ENCODE results near the gene KPTN. TPM values are rescaled to one million over a fixed set of nuclear protein-coding genes. Genes with fewer than 3 reads are reported as not detected.

KPTN gene
- total RNA-seq, 1 donor from 2014 or later, result 8.7 TPM

DNA sequence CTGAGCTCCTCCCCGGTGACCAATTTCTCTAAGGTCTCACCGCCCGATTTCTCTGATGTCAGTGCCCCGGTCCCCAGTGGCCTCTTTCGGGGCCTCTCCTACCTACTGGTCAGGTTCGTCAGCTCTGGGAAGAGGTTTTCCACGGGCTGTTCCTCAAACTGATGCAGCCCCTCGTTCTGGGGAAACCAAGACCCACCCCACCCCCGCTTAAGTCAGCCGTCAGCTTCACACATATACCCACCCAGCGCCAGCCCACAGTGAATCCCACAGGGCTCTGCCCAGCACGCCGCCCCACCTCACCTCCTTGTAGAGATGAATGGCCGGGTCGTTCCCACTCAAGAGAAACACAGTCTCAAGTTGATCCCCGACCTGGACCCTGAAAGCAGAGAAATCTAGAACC is 3.4 kb downstream of the KPTN start:
- H3K4me1 Mint-ChIP-seq, result peaks cover 22% of the 10 kb centered on the region
- H3K36me3 Mint-ChIP-seq (ENCODE audit: low read depth), result peaks cover 8% of the 10 kb centered on the region
- no peak overlapping the region for H3K27ac Mint-ChIP-seq
- no peak overlapping the region for H3K4me3 Mint-ChIP-seq
- intact Hi-C loops (cut with micrococcal nuclease), result loop anchor here (5.0 kb wide), 1 partner anchor 193 kb away; no protein-coding TSS in a partner anchor
- TF ChIP-seq, protein P1, sequence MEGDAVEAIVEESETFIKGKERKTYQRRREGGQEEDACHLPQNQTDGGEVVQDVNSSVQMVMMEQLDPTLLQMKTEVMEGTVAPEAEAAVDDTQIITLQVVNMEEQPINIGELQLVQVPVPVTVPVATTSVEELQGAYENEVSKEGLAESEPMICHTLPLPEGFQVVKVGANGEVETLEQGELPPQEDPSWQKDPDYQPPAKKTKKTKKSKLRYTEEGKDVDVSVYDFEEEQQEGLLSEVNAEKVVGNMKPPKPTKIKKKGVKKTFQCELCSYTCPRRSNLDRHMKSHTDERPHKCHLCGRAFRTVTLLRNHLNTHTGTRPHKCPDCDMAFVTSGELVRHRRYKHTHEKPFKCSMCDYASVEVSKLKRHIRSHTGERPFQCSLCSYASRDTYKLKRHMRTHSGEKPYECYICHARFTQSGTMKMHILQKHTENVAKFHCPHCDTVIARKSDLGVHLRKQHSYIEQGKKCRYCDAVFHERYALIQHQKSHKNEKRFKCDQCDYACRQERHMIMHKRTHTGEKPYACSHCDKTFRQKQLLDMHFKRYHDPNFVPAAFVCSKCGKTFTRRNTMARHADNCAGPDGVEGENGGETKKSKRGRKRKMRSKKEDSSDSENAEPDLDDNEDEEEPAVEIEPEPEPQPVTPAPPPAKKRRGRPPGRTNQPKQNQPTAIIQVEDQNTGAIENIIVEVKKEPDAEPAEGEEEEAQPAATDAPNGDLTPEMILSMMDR (IDR thresholded peaks at IDR 0.05), result no peak
- H3K27me3 Mint-ChIP-seq, result no peaks in the 10 kb centered on the region
- ChIA-PET CTCF (no interaction called here), POLR2A (no interaction called here)
- DNase-seq (no peak), ATAC-seq (ENCODE audit: low read depth) (no peak)
- no peaks in the 10 kb centered on the region for H3K9me3 Mint-ChIP-seq

DNA sequence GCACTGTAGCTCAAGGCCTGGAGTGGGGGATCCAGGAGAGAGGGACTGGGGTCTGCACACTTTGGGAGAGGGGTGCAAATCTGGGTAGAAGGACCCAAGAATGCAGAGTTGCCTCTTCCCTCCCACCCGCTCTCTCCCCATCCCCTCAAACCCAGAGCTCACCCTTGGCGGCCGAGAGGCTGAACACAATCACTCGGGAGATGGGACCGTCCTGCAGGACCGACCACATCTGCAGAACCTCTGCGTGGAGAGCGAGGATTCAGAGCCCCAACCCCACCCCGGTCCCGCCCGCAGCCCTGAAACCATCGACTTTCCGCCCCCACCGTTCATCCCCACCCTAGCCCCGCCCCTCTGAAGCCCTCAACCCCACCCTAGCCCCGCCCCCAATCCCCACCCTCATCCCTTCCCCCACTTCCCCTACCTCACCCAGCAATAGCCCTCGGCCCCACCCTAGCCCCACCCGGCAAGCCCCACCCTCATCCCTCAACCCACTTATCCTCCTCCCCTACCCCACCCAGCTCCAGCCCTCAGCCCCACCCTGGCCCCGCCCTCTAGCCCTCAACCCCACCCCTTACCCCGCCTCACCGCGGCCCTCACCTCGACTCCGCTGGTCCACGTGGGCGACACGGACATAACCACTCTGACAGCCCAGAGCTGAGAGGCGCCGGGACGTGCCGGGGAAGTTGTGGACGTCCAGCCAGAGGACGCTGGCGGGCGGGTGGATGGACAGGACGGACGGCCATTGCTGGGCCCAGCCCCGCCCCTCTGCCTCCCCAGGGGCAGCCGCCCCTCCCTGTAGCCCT is 4.1 kb downstream of the KPTN start:
- H3K4me1 Mint-ChIP-seq, result peaks cover 15% of the 10 kb centered on the region
- TF ChIP-seq, protein P1 (IDR thresholded peaks at IDR 0.05), result no peak
- H3K4me3 Mint-ChIP-seq, result no peak overlapping the region
- DNase-seq, result no peak
- H3K27me3 Mint-ChIP-seq, result no peaks in the 10 kb centered on the region
- POLR2A ChIA-PET, result no interaction called here
- H3K9me3 Mint-ChIP-seq, result no peaks in the 10 kb centered on the region
- intact Hi-C loops (cut with micrococcal nuclease), result loop anchor here (5.0 kb wide), 1 partner anchor 193 kb away; no protein-coding TSS in a partner anchor
- H3K36me3 Mint-ChIP-seq (ENCODE audit: low read depth), result peaks cover 5% of the 10 kb centered on the region
- ATAC-seq (ENCODE audit: low read depth), result no peak
- CTCF ChIA-PET, result no interaction called here
- H3K27ac Mint-ChIP-seq, result no peak overlapping the region

DNA sequence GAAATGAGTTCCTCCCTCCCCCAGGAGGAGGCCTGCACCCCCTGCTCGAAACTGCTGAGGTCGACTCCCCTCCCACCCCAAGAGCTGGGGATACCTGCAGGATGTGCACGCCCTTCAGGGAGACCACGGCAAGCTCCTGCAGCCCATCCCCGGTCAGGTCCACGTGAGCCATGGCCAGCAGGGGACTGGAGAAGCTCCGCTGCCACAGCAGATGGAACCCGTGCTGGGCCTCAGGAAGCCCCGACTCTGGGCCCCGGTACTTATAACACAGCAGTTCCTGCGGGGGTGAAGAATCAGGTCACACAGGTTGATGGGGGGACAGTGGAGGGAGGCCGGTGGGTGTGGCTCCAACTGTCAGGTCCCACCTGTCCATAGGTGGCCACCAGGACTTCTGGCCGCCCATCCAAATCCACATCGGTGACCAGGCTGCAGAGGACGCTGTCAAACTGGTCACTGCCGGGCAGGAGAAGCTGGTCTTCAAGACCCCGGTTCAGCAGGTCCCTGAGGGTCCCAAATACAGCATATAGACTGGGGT is 7.5 kb downstream of the KPTN start:
- Mint-ChIP-seq H3K36me3 (ENCODE audit: low read depth) (no peaks in the 10 kb centered on the region), H3K4me3 (no peak overlapping the region), H3K4me1 (peaks cover 5% of the 10 kb centered on the region), H3K9me3 (no peaks in the 10 kb centered on the region), H3K27me3 (peaks cover 6% of the 10 kb centered on the region), H3K27ac (no peak overlapping the region)
- DNase-seq, result no peak
- TF ChIP-seq, protein P1 (IDR thresholded peaks at IDR 0.05), result no peak
- CTCF ChIA-PET, result no interaction called here
- POLR2A ChIA-PET, result interaction anchor here (1.0 kb wide), 1 partner anchor 131 kb away, joined by 3 read pairs; no protein-coding TSS in a partner anchor
- intact Hi-C loops (cut with micrococcal nuclease), result no loop called here
- no peak for ATAC-seq (ENCODE audit: low read depth)

DNA sequence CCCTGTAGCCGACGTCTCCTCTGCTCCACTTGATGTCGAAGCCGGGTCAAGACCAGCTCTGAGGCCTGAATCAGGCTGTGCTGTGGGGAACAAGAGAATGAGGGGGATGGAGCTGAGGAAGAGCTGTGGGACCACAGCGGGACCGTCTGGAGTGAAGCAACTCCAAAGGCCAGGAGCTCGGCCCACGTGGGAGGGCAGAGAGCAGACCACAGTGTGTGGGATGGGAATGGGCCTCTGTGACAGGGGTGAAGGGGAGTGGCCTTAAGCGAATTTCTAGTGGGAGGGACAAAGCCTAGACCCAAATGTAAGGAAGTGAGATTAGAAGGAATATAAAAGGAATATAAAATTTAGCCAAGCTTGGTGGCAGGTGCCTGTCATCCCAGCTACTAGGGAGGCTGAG is 8.6 kb downstream of the KPTN start:
- CTCF ChIA-PET, result no interaction called here
- POLR2A ChIA-PET, result no interaction called here
- Mint-ChIP-seq H3K4me1 (peaks cover 9% of the 10 kb centered on the region), H3K4me3 (no peak overlapping the region), H3K9me3 (no peaks in the 10 kb centered on the region), H3K27me3 (peaks cover 14% of the 10 kb centered on the region), H3K27ac (no peak overlapping the region), H3K36me3 (ENCODE audit: low read depth) (no peaks in the 10 kb centered on the region)
- intact Hi-C loops (cut with micrococcal nuclease), result no loop called here
- DNase-seq (no peak), ATAC-seq (ENCODE audit: low read depth) (no peak)
- TF ChIP-seq, protein P1 (IDR thresholded peaks at IDR 0.05), result no peak

DNA sequence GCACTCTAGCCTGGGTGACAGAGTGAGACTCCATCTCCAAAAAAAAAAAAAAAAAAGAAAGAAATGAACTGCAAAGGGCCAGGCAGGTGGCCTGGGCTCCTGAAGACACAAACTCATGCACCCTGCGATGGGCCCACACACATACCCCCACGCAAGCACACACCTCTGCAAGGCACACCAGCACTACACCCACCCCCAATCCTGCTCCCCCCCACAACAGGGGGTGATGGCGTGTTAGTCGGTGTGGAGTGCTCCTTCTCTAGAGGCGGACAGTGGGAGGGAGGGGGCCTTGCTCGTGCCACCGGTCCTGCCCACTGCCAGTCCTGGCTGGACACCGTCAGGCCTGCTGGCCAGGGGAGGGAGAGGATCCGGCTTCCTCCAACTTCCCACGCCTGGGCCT is 10.7 kb downstream of the KPTN start:
- POLR2A ChIA-PET, result interaction anchor here (0.6 kb wide), 1 partner anchor 854 kb away, joined by 7 read pairs; no protein-coding TSS in a partner anchor
- DNase-seq, result no peak
- H3K4me3 Mint-ChIP-seq, result no peak overlapping the region
- H3K36me3 Mint-ChIP-seq (ENCODE audit: low read depth), result no peaks in the 10 kb centered on the region
- TF ChIP-seq, protein P1 (IDR thresholded peaks at IDR 0.05), result no peak
- intact Hi-C loops (cut with micrococcal nuclease), result no loop called here
- peaks cover 34% of the 10 kb centered on the region for H3K27me3 Mint-ChIP-seq
- H3K4me1 Mint-ChIP-seq, result peaks cover 9% of the 10 kb centered on the region
- no peak overlapping the region for H3K27ac Mint-ChIP-seq
- ATAC-seq (ENCODE audit: low read depth), result no peak
- CTCF ChIA-PET, result no interaction called here
- no peaks in the 10 kb centered on the region for H3K9me3 Mint-ChIP-seq

All from activated B cell treated with CpG ODN at 0.5 μM for 24 hours (primary cell).